GM23338 (cell line): ENCODE measurements around the gene NRG3.

ENCODE experiments used
- CREB1 ChIP-seq: fragments of 250-450 bp; sonication (Bioruptor Pico); IDR thresholded peaks from 2 replicates; pipeline ENCODE4 v1.5.0; 2020; ENCODE audit warnings: low read depth, mild to moderate bottlenecking, moderate library complexity
- EZH2 ChIP-seq: fragments of 200-600 bp; sonication (generic); IDR thresholded peaks from one replicate; pipeline ENCODE4 v1.8.0; 2017; ENCODE audit warnings: antibody characterized with exemption, mild to moderate bottlenecking, low read depth; ENCODE audit not compliant: unreplicated experiment
- POLR2AphosphoS5 ChIP-seq: IDR thresholded peaks from 2 replicates; pipeline ENCODE4 v1.6.1; 2016; ENCODE audit warnings: antibody characterized with exemption, low read depth
- ZNF331 ChIP-seq: fragments of 250-450 bp; sonication (Bioruptor Pico); IDR thresholded peaks from 2 replicates; pipeline ENCODE4 v1.5.0; 2020; ENCODE audit warnings: low read depth, mild to moderate bottlenecking, moderate library complexity
- TF ChIP-seq, protein P1 (sequence below), 2 experiments: fragments of 200-600 bp in 1 of 2; sonication (generic) in 1 of 2; conservative IDR thresholded peaks; 2 replicates each; pipeline versions ENCODE4 v1.5.1 to v1.6.1; 2016 to 2017; ENCODE audit warnings: antibody characterized with exemption in 2 of 2, low read depth in 2 of 2, mild to moderate bottlenecking in 2 of 2, moderate library complexity in 1 of 2
- TF ChIP-seq, protein P2 (sequence below): IDR thresholded peaks from one replicate; pipeline ENCODE4 v1.6.1; 2018; ENCODE audit warnings: antibody characterized with exemption; ENCODE audit not compliant: unreplicated experiment

DNA sequence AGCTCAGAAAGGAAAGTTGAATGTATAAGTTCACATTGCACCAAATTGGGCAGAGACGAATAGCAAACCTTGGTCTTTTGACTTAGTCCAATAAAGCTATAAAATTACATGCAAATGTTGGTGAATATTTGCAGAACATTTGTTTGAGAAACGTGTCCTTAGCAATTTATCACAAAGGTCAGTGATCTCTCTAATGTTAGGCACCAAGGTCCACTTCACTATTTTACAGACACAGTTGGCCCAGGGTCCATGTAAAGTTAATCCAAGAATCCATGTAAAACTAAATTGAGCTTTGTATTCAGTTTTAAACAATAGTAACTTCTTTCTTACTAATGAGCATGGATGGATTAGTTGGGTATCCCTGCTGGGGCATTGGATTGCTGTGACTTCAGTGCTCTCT lies 617.7 kb downstream of the NRG3 start:
- TF ChIP-seq, protein P1, sequence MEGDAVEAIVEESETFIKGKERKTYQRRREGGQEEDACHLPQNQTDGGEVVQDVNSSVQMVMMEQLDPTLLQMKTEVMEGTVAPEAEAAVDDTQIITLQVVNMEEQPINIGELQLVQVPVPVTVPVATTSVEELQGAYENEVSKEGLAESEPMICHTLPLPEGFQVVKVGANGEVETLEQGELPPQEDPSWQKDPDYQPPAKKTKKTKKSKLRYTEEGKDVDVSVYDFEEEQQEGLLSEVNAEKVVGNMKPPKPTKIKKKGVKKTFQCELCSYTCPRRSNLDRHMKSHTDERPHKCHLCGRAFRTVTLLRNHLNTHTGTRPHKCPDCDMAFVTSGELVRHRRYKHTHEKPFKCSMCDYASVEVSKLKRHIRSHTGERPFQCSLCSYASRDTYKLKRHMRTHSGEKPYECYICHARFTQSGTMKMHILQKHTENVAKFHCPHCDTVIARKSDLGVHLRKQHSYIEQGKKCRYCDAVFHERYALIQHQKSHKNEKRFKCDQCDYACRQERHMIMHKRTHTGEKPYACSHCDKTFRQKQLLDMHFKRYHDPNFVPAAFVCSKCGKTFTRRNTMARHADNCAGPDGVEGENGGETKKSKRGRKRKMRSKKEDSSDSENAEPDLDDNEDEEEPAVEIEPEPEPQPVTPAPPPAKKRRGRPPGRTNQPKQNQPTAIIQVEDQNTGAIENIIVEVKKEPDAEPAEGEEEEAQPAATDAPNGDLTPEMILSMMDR (conservative IDR thresholded peaks at IDR 0.05; ENCODE audit: low read depth in 2 of 2), result no peak
- TF ChIP-seq EZH2, result no peak
- no peak for TF ChIP-seq ZNF331
- TF ChIP-seq CREB1 (CRISPR knock-in tag), result no peak
- TF ChIP-seq POLR2AphosphoS5, result no peak
- TF ChIP-seq, protein P2, sequence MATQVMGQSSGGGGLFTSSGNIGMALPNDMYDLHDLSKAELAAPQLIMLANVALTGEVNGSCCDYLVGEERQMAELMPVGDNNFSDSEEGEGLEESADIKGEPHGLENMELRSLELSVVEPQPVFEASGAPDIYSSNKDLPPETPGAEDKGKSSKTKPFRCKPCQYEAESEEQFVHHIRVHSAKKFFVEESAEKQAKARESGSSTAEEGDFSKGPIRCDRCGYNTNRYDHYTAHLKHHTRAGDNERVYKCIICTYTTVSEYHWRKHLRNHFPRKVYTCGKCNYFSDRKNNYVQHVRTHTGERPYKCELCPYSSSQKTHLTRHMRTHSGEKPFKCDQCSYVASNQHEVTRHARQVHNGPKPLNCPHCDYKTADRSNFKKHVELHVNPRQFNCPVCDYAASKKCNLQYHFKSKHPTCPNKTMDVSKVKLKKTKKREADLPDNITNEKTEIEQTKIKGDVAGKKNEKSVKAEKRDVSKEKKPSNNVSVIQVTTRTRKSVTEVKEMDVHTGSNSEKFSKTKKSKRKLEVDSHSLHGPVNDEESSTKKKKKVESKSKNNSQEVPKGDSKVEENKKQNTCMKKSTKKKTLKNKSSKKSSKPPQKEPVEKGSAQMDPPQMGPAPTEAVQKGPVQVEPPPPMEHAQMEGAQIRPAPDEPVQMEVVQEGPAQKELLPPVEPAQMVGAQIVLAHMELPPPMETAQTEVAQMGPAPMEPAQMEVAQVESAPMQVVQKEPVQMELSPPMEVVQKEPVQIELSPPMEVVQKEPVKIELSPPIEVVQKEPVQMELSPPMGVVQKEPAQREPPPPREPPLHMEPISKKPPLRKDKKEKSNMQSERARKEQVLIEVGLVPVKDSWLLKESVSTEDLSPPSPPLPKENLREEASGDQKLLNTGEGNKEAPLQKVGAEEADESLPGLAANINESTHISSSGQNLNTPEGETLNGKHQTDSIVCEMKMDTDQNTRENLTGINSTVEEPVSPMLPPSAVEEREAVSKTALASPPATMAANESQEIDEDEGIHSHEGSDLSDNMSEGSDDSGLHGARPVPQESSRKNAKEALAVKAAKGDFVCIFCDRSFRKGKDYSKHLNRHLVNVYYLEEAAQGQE, result no peak
